H9 (cell line): ENCODE results near the gene FANK1. TPM values are rescaled to one million over a fixed set of nuclear protein-coding genes. Genes with fewer than 3 reads are reported as not detected.
"Not testable (repeated sequence)": the region's sequence is repeated elsewhere in the genome, so short reads cannot be mapped to it uniquely, and the experiment has no call there.

ENCODE experiments used
- DNase-seq: peaks from one replicate; pipeline ENCODE4 v3.0.0-alpha.2; 2017
- H2AFZ ChIP-seq: one replicate; pipeline ENCODE4 v1.6.1; 2013; ENCODE audit warnings: mild to moderate bottlenecking, low read length, control low read depth, moderate library complexity
- H2AK5ac ChIP-seq: 2 replicates; pipeline ENCODE4 v1.6.1; 2013; ENCODE audit warnings: low read length, control low read depth, mixed read lengths; ENCODE audit not compliant: insufficient read length
- H2BK120ac ChIP-seq: one replicate; pipeline ENCODE4 v1.6.1; 2013; ENCODE audit warnings: low read depth, mild to moderate bottlenecking, low read length, control low read depth, inconsistent platforms; ENCODE audit not compliant: poor library complexity, severe bottlenecking
- H2BK12ac ChIP-seq: 2 replicates; pipeline ENCODE4 v1.6.1; 2013; ENCODE audit warnings: low read length, control low read depth, mixed read lengths, low read depth; ENCODE audit not compliant: insufficient read length
- H2BK15ac ChIP-seq: 2 replicates; pipeline ENCODE4 v1.6.1; 2013; ENCODE audit warnings: low read depth, low read length, control low read depth
- H2BK20ac ChIP-seq: one replicate; pipeline ENCODE4 v1.6.1; 2013; ENCODE audit warnings: low read depth, mild to moderate bottlenecking, low read length, control low read depth, inconsistent platforms; ENCODE audit not compliant: poor library complexity, severe bottlenecking
- H2BK5ac ChIP-seq: 2 replicates; pipeline ENCODE4 v1.6.1; 2013; ENCODE audit warnings: low read length, control low read depth, mixed read lengths; ENCODE audit not compliant: insufficient read length
- H3K14ac ChIP-seq: 2 replicates; pipeline ENCODE4 v1.6.1; 2013; ENCODE audit warnings: low read length, control low read depth; ENCODE audit not compliant: insufficient read depth
- H3K18ac ChIP-seq: 2 replicates; pipeline ENCODE4 v1.6.1; 2013; ENCODE audit warnings: low read depth, mild to moderate bottlenecking, mixed read lengths, low read length, control low read depth; ENCODE audit not compliant: insufficient read length
- H3K23ac ChIP-seq: 2 replicates; pipeline ENCODE4 v1.6.1; 2013; ENCODE audit warnings: low read length, control low read depth, mixed read lengths, low read depth; ENCODE audit not compliant: insufficient read length
- H3K23me2 ChIP-seq: 2 replicates; pipeline ENCODE4 v1.6.1; 2013; ENCODE audit warnings: low read depth, mild to moderate bottlenecking, mixed read lengths, low read length, control low read depth; ENCODE audit not compliant: insufficient read length, poor library complexity, severe bottlenecking
- H3K27ac ChIP-seq: 2 replicates; pipeline ENCODE4 v1.5.1; 2013; ENCODE audit warnings: low read length, control low read depth, mixed read lengths, low read depth; ENCODE audit not compliant: insufficient read length
- H3K27me3 ChIP-seq: 2 replicates; pipeline ENCODE4 v1.6.1; 2013; ENCODE audit warnings: low read length, control low read depth, inconsistent platforms; ENCODE audit not compliant: insufficient read depth
- H3K4ac ChIP-seq: 2 replicates; pipeline ENCODE4 v1.6.1; 2013; ENCODE audit warnings: low read depth, mild to moderate bottlenecking, control low read depth, inconsistent platforms, low read length, moderate library complexity
- H3K4me1 ChIP-seq: 2 replicates; pipeline ENCODE4 v1.6.1; 2013; ENCODE audit warnings: low read length, control low read depth, inconsistent platforms; ENCODE audit not compliant: insufficient read depth
- H3K4me2 ChIP-seq: 2 replicates; pipeline ENCODE4 v1.6.1; 2013; ENCODE audit warnings: low read length, control low read depth, mixed read lengths; ENCODE audit not compliant: insufficient read length, insufficient read depth
- H3K56ac ChIP-seq: 2 replicates; pipeline ENCODE4 v1.6.1; 2013; ENCODE audit warnings: low read depth, mild to moderate bottlenecking, mixed read lengths, low read length, control low read depth; ENCODE audit not compliant: insufficient read length
- H3K79me1 ChIP-seq: 2 replicates; pipeline ENCODE4 v1.6.1; 2013; ENCODE audit warnings: low read depth, mild to moderate bottlenecking, moderate library complexity, low read length, control low read depth, inconsistent platforms; ENCODE audit not compliant: insufficient read depth, poor library complexity, severe bottlenecking
- H3K79me2 ChIP-seq: 2 replicates; pipeline ENCODE4 v1.6.1; 2013; ENCODE audit warnings: low read length, control low read depth, inconsistent platforms; ENCODE audit not compliant: insufficient read depth
- H3K9ac ChIP-seq: 2 replicates; pipeline ENCODE4 v1.6.1; 2013; ENCODE audit warnings: low read length, control low read depth, mixed read lengths; ENCODE audit not compliant: insufficient read length; ENCODE audit errors: extremely low read depth
- H3K9me3 ChIP-seq: one replicate; pipeline ENCODE4 v1.6.1; 2013; ENCODE audit warnings: low read depth, low read length, inconsistent platforms; ENCODE audit not compliant: control insufficient read depth
- H3T11ph ChIP-seq: one replicate; pipeline ENCODE4 v1.6.1; 2013; ENCODE audit warnings: mild to moderate bottlenecking, low read length, control low read depth, inconsistent platforms
- H4K20me1 ChIP-seq: one replicate; pipeline ENCODE4 v1.6.1; 2013; ENCODE audit not compliant: control insufficient read depth, insufficient read length, insufficient read depth
- H4K5ac ChIP-seq: 2 replicates; pipeline ENCODE4 v1.6.1; 2013; ENCODE audit warnings: low read depth, mild to moderate bottlenecking, mixed read lengths, low read length, control low read depth; ENCODE audit not compliant: insufficient read length
- H4K8ac ChIP-seq: replicated peaks from 2 replicates; pipeline ENCODE4 v1.6.1; 2013; ENCODE audit warnings: low read length, control low read depth, mixed read lengths, low read depth; ENCODE audit not compliant: insufficient read length
- H4K91ac ChIP-seq: 2 replicates; pipeline ENCODE4 v1.6.1; 2013; ENCODE audit warnings: low read depth, mild to moderate bottlenecking, moderate library complexity, mixed read lengths, low read length, control low read depth; ENCODE audit not compliant: insufficient read length
- H3K27ac Mint-ChIP-seq, 3 experiments: 2 replicates in 2 of 3; 3 replicates in 1 of 3; pipeline ENCODE4 v1.8.0; 2020 to 2021; ENCODE audit warnings: mixed read lengths in 3 of 3, mild to moderate bottlenecking in 1 of 3, moderate library complexity in 1 of 3
- H3K27me3 Mint-ChIP-seq: 2 replicates; pipeline ENCODE4 v1.8.0; 2021; ENCODE audit warnings: low read depth, mild to moderate bottlenecking, moderate library complexity, mixed read lengths
- H3K36me3 Mint-ChIP-seq, 3 experiments: 2 replicates in 2 of 3; 3 replicates in 1 of 3; pipeline ENCODE4 v1.8.0; 2020 to 2021; ENCODE audit warnings: low read depth in 3 of 3, mixed read lengths in 3 of 3; ENCODE audit not compliant: insufficient read depth in 1 of 3
- H3K4me1 Mint-ChIP-seq, 2 experiments: 2 replicates each; pipeline ENCODE4 v1.8.0; 2020; ENCODE audit warnings: mixed read lengths in 2 of 2
- H3K4me3 Mint-ChIP-seq, 2 experiments: 2 replicates in 1 of 2; 3 replicates in 1 of 2; pipeline ENCODE4 v1.8.0; 2020 to 2021; ENCODE audit warnings: mild to moderate bottlenecking in 2 of 2, mixed read lengths in 2 of 2, moderate library complexity in 1 of 2
- H3K9me3 Mint-ChIP-seq, 2 experiments: 2 replicates in 1 of 2; 3 replicates in 1 of 2; pipeline ENCODE4 v1.8.0; 2020; ENCODE audit warnings: mild to moderate bottlenecking in 2 of 2, mixed read lengths in 2 of 2, moderate library complexity in 1 of 2
- WGBS: extraction: QIAGEN DNeasy Blood & Tissue Kit; methylation state at CpG from one replicate; pipeline ENCODE4 v1.1.7; 2013; ENCODE audit warnings: missing lambda C conversion rate, low lambda C conversion rate, mixed read lengths; ENCODE audit not compliant: insufficient read length; ENCODE audit errors: extremely low coverage; 5-methylcytosine and 5-hydroxymethylcytosine counted together
- total RNA-seq: library from RNA; stranded (reverse); gene quantifications from 2 replicates; pipeline ENCODE4 v1.2.1, GENCODE V29; 2021

FANK1 gene
- total RNA-seq, 1 experiment from 2014 or later = 0.68 TPM

- not testable (repeated sequence) for H2BK15ac ChIP-seq, H3K4me2 ChIP-seq, H3K23me2 ChIP-seq, H3K9ac ChIP-seq, H3K4me1 ChIP-seq, H3K4me3 Mint-ChIP-seq, H2BK5ac ChIP-seq, DNase-seq, H4K20me1 ChIP-seq, H4K91ac ChIP-seq, H3K27me3 ChIP-seq, H3K27me3 Mint-ChIP-seq, H3K79me1 ChIP-seq, H3K23ac ChIP-seq, H2BK120ac ChIP-seq, H3K27ac Mint-ChIP-seq, H4K8ac ChIP-seq, H3K27ac ChIP-seq, H3K36me3 Mint-ChIP-seq, H2BK20ac ChIP-seq, H2AK5ac ChIP-seq, H3K4ac ChIP-seq, H3K79me2 ChIP-seq, H3K56ac ChIP-seq, H3K14ac ChIP-seq, H2BK12ac ChIP-seq, H3K18ac ChIP-seq, H3T11ph ChIP-seq, H2AFZ ChIP-seq, H3K9me3 ChIP-seq, H4K5ac ChIP-seq, H3K4me1 Mint-ChIP-seq
- WGBS = no CpG with 5 or more reads among the region's 2 CpGs
- H3K9me3 Mint-ChIP-seq = peaks cover 11 to 18% of the 10 kb centered on the region in 2 experiments
These were observed 25.4 kb downstream of the FANK1 start for GRCh38 chr10:125921643-125922306.
